MCF 10A (cell line): Measurements from ENCODE around the gene KCNAB1. TPM values are rescaled to one million over a fixed set of nuclear protein-coding genes. Genes with fewer than 3 reads are reported as not detected.

Experiments used
- BruUV-seq: library from RNA; stranded (reverse); fragments of 400-500 nt; replicated peaks from 2 replicates; lab custom pipeline; 2021; lab: Mats Ljungman, UMichigan
- CTCF ChIA-PET: fragments of 300-600 bp; sonication (Branson Sonifier 250); formaldehyde crosslinking; extraction: SDS; loops from one replicate; lab custom pipeline; 2021; ENCODE audit warnings: antibody characterized with exemption, inconsistent platforms; lab: Yijun Ruan, JAX
- POLR2A ChIA-PET: fragments of 300-600, 350-650 bp; sonication (Branson Sonifier 250); formaldehyde crosslinking; extraction: SDS; loops from one replicate; lab custom pipeline; 2020; ENCODE audit warnings: antibody characterized with exemption, inconsistent platforms; lab: Yijun Ruan, JAX
- DNase-seq: peaks from one replicate; pipeline ENCODE4 v3.0.0-alpha.2; 2018; ENCODE audit not compliant: unreplicated experiment
- H3K27ac Mint-ChIP-seq: one replicate; pipeline ENCODE4 v1.8.0; 2022; ENCODE audit warnings: mild to moderate bottlenecking, low read depth, mixed read lengths; ENCODE audit not compliant: unreplicated experiment
- H3K27me3 Mint-ChIP-seq: one replicate; pipeline ENCODE4 v1.8.0; 2022; ENCODE audit warnings: mixed read lengths; ENCODE audit not compliant: insufficient read depth, unreplicated experiment
- H3K36me3 Mint-ChIP-seq: one replicate; pipeline ENCODE4 v1.8.0; 2022; ENCODE audit warnings: mild to moderate bottlenecking, moderate library complexity, mixed read lengths; ENCODE audit not compliant: insufficient read depth, unreplicated experiment
- H3K4me1 Mint-ChIP-seq: one replicate; pipeline ENCODE4 v1.8.0; 2022; ENCODE audit warnings: mixed read lengths; ENCODE audit not compliant: insufficient read depth, unreplicated experiment
- H3K4me3 Mint-ChIP-seq: one replicate; pipeline ENCODE4 v1.8.0; 2022; ENCODE audit warnings: mild to moderate bottlenecking, moderate library complexity, mixed read lengths; ENCODE audit not compliant: unreplicated experiment
- H3K9me3 Mint-ChIP-seq: one replicate; pipeline ENCODE4 v1.8.0; 2022; ENCODE audit warnings: mixed read lengths; ENCODE audit not compliant: unreplicated experiment
- intact Hi-C: fragments of 100-400 bp; cut with micrococcal nuclease; formaldehyde crosslinking; loops from 2 replicates; pipeline ENCODE4 v1.14.1; 2022
- total RNA-seq: library from RNA; stranded (reverse); gene quantifications from 2 replicates; pipeline ENCODE4 v1.2.3, GENCODE V29; 2022
- TF ChIP-seq, protein P1 (sequence below): fragments of 200-600 bp; IDR thresholded peaks from one replicate; pipeline ENCODE4 v1.8.0; 2022; ENCODE audit warnings: antibody characterized with exemption, mild to moderate bottlenecking; ENCODE audit not compliant: unreplicated experiment

KCNAB1 gene
- total RNA-seq, 1 experiment from 2014 or later: 0.44 TPM

- Mint-ChIP-seq H3K4me1 (peaks cover 5% of the 10 kb centered on the region), H3K36me3 (no peaks in the 10 kb centered on the region), H3K4me3 (no peak overlapping the region), H3K27ac (no peak overlapping the region), H3K9me3 (no peaks in the 10 kb centered on the region), H3K27me3 (peaks cover 23% of the 10 kb centered on the region)
- ChIA-PET POLR2A (interaction anchor here (0.8 kb wide), 1 partner anchor 13 kb away, joined by 3 read pairs; no protein-coding TSS in a partner anchor), CTCF (interaction anchor here (1.3 kb wide), 1 partner anchor 87 kb away, joined by 4 read pairs; no protein-coding TSS in a partner anchor)
- intact Hi-C loops: no loop called here
- DNase-seq: no peak
- TF ChIP-seq, protein P1, sequence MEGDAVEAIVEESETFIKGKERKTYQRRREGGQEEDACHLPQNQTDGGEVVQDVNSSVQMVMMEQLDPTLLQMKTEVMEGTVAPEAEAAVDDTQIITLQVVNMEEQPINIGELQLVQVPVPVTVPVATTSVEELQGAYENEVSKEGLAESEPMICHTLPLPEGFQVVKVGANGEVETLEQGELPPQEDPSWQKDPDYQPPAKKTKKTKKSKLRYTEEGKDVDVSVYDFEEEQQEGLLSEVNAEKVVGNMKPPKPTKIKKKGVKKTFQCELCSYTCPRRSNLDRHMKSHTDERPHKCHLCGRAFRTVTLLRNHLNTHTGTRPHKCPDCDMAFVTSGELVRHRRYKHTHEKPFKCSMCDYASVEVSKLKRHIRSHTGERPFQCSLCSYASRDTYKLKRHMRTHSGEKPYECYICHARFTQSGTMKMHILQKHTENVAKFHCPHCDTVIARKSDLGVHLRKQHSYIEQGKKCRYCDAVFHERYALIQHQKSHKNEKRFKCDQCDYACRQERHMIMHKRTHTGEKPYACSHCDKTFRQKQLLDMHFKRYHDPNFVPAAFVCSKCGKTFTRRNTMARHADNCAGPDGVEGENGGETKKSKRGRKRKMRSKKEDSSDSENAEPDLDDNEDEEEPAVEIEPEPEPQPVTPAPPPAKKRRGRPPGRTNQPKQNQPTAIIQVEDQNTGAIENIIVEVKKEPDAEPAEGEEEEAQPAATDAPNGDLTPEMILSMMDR: no peak
- BruUV-seq: no TSS peak
Observed at GRCh38 chr3:156236556-156237260, 116.3 kb downstream of the KCNAB1 start.

- Mint-ChIP-seq H3K27ac (no peak overlapping the region), H3K4me3 (no peak overlapping the region), H3K36me3 (no peaks in the 10 kb centered on the region), H3K4me1 (no peaks in the 10 kb centered on the region), H3K9me3 (no peaks in the 10 kb centered on the region), H3K27me3 (peaks cover 48% of the 10 kb centered on the region)
- no peak for DNase-seq
- CTCF ChIA-PET: no interaction called here
- intact Hi-C loops: no loop called here
- TF ChIP-seq, protein P1: no peak
- no TSS peak for BruUV-seq
- POLR2A ChIA-PET: no interaction called here
Observed at GRCh38 chr3:156240642-156241041, 120.3 kb downstream of the KCNAB1 start.

- peaks cover 46% of the 10 kb centered on the region for H3K27me3 Mint-ChIP-seq
- no peak overlapping the region for H3K4me3 Mint-ChIP-seq
- no peaks in the 10 kb centered on the region for H3K36me3 Mint-ChIP-seq
- no TSS peak for BruUV-seq
- no peaks in the 10 kb centered on the region for H3K9me3 Mint-ChIP-seq
- TF ChIP-seq, protein P1: no peak
- no peaks in the 10 kb centered on the region for H3K4me1 Mint-ChIP-seq
- CTCF ChIA-PET: interaction anchor here (0.6 to 0.8 kb wide), 2 partner anchors 12 to 258 kb away, joined by 3 read pairs; no protein-coding TSS in a partner anchor
- POLR2A ChIA-PET: interaction anchor here (0.9 kb wide), 1 partner anchor 9 kb away, joined by 3 read pairs; no protein-coding TSS in a partner anchor
- peak; percentile 54 for DNase-seq
- H3K27ac Mint-ChIP-seq: no peak overlapping the region
- intact Hi-C loops: no loop called here
Observed at GRCh38 chr3:156246961-156247725, 126.8 kb downstream of the KCNAB1 start.

GRCh38 chr3:156250550-156250949 is 130.2 kb downstream of the KCNAB1 start:
- DNase-seq: no peak
- H3K36me3 Mint-ChIP-seq: no peaks in the 10 kb centered on the region
- no TSS peak for BruUV-seq
- H3K27ac Mint-ChIP-seq: no peak overlapping the region
- no peaks in the 10 kb centered on the region for H3K4me1 Mint-ChIP-seq
- CTCF ChIA-PET: interaction anchor here (0.7 to 0.8 kb wide), 2 partner anchors 59 to 445 kb away, joined by 3 to 4 read pairs; partner anchors contain the start of gene C3orf33
- intact Hi-C loops: no loop called here
- POLR2A ChIA-PET: no interaction called here
- TF ChIP-seq, protein P1: no peak
- no peak overlapping the region for H3K4me3 Mint-ChIP-seq
- H3K27me3 Mint-ChIP-seq: peaks cover 24% of the 10 kb centered on the region
- no peaks in the 10 kb centered on the region for H3K9me3 Mint-ChIP-seq
